NCI-H1694 treated with DMSO at 0.1 percent for 48 hours (cell line): ENCODE measurements around the gene TBC1D30.

Source experiments
- DNase-seq: peaks from one replicate; lab custom pipeline; 2025; lab: John Stamatoyannopoulos, UW

Gene TBC1D30

DNA sequence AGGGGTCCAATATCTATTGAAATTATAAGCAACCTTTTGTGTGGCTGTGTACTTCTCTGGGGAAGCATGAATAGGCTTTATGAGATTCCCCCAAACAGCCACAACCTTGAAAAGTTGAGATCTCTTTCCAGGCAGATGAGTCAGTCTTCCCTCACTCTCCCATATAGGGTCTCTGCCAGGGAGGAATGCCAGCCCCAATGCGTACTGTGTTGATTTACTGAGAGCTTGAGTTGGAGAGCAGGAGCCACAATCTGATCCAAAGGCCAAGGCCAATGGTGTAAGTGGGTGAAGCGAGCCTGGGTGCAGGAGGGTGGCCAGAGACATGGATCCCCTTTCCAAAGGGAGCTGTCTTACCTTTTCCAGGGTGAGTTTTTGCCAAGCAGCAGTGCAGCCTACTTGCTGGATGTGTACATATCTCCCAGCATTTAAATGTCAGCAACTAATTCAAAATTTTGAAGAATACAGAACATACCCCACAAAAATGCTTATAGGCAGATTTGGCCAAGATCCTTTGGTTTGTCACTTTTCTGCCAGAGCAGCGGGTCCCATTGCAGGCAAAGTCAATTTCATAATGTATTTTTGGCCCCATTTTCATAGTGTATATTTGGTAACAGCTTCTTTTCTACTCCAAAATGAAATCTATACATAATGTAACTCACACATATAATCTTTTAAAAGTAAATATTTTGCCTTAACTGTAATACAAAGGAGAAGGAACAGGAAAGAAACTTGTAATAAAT is 88.2 kb downstream of the TBC1D30 start:
- no peak for DNase-seq

DNA sequence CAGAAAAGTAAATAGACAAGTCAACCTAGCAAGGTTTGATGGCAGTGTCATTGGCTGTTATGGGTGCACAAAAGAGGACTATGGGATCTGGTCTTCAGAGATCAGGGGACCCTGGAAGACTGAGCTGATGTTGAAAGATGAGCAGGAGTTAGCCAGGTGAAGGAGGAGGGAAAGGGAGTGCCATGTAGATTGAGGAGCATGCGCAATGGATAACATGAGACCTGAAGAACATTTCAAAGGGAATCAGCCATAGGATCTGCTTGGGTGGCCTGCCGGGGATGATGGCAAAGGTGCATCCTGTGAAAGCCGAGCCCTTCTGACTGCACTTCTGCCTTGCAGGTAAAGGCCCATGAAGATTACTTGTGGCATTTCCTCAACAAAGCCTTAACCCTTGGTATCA is 90.8 kb downstream of the TBC1D30 start:
- no peak for DNase-seq

DNA sequence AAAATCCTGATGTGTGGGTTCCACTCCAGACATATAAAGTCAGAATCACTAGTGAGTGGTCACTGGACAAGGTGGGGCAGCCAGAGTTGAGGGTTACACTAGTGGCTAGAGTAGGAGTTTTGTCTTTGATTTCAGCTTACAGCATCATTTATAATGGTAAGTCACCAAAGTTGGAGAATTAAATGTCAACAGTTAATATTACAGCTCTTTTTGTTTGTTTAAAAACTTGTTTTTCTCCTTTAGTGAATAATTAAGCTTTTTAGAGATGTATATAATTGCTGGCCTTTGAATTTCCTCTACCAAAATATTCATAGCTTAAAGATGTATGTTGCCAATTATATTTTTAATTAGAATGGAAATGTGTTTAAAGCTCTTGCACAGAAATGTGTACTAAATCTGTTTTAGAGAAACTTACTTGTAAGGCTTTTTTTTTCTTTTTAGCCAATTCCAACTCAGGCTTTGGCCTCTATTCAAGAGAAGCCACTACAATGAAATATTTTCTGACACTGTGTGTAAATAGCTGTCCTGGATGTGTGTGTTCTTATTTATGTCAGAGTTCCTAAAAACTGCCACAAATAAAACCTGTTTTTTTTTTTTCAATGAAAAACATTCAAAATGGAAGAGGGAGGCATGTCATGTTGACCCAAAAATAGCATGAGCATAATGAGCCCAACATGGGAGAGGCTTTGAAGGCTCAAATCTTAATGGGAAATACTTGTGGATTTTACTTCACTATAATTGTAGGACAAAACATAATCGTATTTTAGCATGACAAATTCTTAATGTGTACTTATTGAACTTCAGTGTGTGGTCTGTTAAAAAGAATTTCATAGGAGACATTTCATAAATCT is 92.2 kb downstream of the TBC1D30 start:
- no peak for DNase-seq

DNA sequence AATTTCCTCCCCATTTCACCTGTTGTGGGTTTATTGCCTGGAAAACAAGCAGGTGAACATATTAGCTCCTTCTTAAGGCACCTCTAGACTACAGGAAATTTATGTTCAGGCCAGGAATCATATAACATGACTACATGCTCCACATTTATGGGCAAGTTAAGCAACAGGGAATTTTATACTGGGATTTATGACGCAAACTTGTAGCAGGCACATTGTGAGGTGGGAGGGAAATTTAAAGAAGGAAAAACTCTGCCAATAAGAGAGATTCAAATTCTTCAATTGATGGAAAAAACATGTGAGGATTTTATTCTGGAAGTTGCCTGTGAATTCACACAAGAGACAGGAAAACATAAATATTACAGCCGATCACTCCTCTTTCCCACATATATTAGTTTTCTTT is 93.9 kb downstream of the TBC1D30 start:
- DNase-seq: no peak

DNA sequence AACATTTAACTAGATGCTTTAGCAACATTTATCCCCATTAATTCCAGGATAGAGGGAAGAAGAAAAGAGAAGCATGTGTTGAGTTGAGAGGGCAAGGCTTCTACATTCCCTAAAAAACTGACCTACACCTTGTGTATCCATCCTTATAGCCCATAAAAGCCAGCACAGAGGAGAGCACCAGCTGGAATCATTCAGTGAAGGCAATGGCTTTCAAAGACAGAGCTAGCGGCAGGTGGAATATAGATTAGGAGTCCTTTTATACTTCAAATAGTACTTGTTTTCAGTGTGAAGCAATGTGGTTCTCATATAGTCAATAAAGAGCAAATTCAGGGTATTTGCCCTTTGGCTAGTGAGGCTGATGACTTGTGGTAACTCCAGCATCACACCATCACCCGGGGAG is 94.4 kb downstream of the TBC1D30 start:
- no peak for DNase-seq

DNA sequence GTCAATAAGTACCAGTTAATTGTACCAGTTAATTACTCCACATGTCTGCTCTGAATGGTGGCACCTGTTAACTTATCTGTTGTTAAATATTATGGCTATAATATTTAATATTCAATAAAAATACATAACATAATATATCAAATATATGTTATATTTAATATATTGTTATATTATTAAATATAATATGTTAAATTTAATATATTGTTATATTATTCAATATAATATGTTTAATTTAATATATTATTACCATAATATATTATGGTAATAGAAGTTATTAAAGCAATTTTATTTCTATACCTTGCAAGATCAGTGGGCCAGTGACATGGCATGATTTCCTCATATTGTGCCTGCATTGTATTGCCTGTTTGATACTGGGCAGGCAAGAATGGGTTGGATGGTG is 98.4 kb downstream of the TBC1D30 start:
- no peak for DNase-seq

DNA sequence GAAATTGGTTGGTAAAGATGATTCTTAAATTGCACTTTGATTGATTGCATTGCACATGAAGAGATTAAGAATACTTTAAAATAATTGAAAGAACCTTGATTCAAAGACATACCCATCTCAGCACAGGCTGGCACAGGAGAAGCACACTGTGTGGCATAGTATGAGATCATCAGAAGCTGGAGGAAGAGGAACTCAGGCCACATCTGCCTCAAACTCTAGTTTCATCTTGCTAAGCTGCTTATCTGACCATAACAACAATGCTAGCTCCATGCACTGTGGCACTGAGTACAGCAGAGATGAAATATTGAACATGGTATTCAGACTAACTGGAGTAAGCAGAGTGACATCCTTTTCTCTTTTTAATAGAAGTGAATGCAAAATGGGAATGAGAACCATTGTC is 99.1 kb downstream of the TBC1D30 start:
- no peak for DNase-seq
